ENCODE data around the gene RITA1.

GRCh38 chr12:113204804-113205203, 19.3 kb downstream of the RITA1 start:
- TF ChIP-seq EZH2 (IDR thresholded peaks at IDR 0.05; ENCODE audit: low read depth, unreplicated experiment) (no peak), REST (IDR thresholded peaks at IDR 0.05; ENCODE audit: unreplicated experiment) (no peak), POLR2AphosphoS5 (IDR thresholded peaks at IDR 0.05; ENCODE audit: low read depth) (no peak), EZH2phosphoT487 (IDR thresholded peaks at IDR 0.05; ENCODE audit: unreplicated experiment) (no peak), JUNB (IDR thresholded peaks at IDR 0.05; ENCODE audit: unreplicated experiment) (no peak), ZNF331 (CRISPR knock-in tag; IDR thresholded peaks at IDR 0.05; ENCODE audit: low read depth) (no peak), CREB1 (CRISPR knock-in tag; IDR thresholded peaks at IDR 0.05; ENCODE audit: low read depth) (no peak), ZNF114 (CRISPR knock-in tag; IDR thresholded peaks at IDR 0.05) (no peak)
- TF ChIP-seq, protein P1, sequence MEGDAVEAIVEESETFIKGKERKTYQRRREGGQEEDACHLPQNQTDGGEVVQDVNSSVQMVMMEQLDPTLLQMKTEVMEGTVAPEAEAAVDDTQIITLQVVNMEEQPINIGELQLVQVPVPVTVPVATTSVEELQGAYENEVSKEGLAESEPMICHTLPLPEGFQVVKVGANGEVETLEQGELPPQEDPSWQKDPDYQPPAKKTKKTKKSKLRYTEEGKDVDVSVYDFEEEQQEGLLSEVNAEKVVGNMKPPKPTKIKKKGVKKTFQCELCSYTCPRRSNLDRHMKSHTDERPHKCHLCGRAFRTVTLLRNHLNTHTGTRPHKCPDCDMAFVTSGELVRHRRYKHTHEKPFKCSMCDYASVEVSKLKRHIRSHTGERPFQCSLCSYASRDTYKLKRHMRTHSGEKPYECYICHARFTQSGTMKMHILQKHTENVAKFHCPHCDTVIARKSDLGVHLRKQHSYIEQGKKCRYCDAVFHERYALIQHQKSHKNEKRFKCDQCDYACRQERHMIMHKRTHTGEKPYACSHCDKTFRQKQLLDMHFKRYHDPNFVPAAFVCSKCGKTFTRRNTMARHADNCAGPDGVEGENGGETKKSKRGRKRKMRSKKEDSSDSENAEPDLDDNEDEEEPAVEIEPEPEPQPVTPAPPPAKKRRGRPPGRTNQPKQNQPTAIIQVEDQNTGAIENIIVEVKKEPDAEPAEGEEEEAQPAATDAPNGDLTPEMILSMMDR (conservative IDR thresholded peaks at IDR 0.05; ENCODE audit: low read depth in 2 of 2) = no peak
- TF ChIP-seq, protein P2, sequence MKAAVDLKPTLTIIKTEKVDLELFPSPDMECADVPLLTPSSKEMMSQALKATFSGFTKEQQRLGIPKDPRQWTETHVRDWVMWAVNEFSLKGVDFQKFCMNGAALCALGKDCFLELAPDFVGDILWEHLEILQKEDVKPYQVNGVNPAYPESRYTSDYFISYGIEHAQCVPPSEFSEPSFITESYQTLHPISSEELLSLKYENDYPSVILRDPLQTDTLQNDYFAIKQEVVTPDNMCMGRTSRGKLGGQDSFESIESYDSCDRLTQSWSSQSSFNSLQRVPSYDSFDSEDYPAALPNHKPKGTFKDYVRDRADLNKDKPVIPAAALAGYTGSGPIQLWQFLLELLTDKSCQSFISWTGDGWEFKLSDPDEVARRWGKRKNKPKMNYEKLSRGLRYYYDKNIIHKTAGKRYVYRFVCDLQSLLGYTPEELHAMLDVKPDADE (IDR thresholded peaks at IDR 0.05) = no peak
- TF ChIP-seq, protein P3, sequence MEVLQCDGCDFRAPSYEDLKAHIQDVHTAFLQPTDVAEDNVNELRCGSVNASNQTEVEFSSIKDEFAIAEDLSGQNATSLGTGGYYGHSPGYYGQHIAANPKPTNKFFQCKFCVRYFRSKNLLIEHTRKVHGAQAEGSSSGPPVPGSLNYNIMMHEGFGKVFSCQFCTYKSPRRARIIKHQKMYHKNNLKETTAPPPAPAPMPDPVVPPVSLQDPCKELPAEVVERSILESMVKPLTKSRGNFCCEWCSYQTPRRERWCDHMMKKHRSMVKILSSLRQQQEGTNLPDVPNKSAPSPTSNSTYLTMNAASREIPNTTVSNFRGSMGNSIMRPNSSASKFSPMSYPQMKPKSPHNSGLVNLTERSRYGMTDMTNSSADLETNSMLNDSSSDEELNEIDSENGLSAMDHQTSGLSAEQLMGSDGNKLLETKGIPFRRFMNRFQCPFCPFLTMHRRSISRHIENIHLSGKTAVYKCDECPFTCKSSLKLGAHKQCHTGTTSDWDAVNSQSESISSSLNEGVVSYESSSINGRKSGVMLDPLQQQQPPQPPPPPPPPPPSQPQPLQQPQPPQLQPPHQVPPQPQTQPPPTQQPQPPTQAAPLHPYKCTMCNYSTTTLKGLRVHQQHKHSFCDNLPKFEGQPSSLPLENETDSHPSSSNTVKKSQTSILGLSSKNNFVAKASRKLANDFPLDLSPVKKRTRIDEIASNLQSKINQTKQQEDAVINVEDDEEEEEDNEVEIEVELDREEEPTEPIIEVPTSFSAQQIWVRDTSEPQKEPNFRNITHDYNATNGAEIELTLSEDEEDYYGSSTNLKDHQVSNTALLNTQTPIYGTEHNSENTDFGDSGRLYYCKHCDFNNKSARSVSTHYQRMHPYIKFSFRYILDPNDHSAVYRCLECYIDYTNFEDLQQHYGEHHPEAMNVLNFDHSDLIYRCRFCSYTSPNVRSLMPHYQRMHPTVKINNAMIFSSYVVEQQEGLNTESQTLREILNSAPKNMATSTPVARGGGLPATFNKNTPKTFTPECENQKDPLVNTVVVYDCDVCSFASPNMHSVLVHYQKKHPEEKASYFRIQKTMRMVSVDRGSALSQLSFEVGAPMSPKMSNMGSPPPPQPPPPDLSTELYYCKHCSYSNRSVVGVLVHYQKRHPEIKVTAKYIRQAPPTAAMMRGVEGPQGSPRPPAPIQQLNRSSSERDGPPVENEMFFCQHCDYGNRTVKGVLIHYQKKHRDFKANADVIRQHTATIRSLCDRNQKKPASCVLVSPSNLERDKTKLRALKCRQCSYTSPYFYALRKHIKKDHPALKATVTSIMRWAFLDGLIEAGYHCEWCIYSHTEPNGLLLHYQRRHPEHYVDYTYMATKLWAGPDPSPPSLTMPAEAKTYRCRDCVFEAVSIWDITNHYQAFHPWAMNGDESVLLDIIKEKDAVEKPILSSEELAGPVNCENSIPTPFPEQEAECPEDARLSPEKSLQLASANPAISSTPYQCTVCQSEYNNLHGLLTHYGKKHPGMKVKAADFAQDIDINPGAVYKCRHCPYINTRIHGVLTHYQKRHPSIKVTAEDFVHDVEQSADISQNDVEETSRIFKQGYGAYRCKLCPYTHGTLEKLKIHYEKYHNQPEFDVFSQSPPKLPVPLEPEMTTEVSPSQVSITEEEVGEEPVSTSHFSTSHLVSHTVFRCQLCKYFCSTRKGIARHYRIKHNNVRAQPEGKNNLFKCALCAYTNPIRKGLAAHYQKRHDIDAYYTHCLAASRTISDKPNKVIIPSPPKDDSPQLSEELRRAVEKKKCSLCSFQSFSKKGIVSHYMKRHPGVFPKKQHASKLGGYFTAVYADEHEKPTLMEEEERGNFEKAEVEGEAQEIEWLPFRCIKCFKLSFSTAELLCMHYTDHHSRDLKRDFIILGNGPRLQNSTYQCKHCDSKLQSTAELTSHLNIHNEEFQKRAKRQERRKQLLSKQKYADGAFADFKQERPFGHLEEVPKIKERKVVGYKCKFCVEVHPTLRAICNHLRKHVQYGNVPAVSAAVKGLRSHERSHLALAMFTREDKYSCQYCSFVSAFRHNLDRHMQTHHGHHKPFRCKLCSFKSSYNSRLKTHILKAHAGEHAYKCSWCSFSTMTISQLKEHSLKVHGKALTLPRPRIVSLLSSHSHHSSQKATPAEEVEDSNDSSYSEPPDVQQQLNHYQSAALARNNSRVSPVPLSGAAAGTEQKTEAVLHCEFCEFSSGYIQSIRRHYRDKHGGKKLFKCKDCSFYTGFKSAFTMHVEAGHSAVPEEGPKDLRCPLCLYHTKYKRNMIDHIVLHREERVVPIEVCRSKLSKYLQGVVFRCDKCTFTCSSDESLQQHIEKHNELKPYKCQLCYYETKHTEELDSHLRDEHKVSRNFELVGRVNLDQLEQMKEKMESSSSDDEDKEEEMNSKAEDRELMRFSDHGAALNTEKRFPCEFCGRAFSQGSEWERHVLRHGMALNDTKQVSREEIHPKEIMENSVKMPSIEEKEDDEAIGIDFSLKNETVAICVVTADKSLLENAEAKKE (CRISPR knock-in tag; IDR thresholded peaks at IDR 0.05) = no peak
